GM12864 (cell line): ENCODE results near the gene KDM4C.
"Not testable (repeated sequence)": the region's sequence is repeated elsewhere in the genome, so short reads cannot be mapped to it uniquely, and the experiment has no call there.

ENCODE experiments used
- DNase-seq: peaks from one replicate; pipeline ENCODE4 v3.0.0-alpha.2; 2011; ENCODE audit warnings: low read depth
- H3K4me3 ChIP-seq: 2 replicates; pipeline ENCODE4 v1.5.1; 2011; ENCODE audit warnings: mild to moderate bottlenecking, low read depth, low read length, control low read depth
- TF ChIP-seq, protein P1 (sequence below): IDR thresholded peaks from 2 replicates; pipeline ENCODE4 v1.5.1; 2011; ENCODE audit warnings: low read depth, mild to moderate bottlenecking, moderate library complexity, low read length, control low read depth, inconsistent platforms; ENCODE audit errors: missing control alignments

Gene KDM4C

DNA sequence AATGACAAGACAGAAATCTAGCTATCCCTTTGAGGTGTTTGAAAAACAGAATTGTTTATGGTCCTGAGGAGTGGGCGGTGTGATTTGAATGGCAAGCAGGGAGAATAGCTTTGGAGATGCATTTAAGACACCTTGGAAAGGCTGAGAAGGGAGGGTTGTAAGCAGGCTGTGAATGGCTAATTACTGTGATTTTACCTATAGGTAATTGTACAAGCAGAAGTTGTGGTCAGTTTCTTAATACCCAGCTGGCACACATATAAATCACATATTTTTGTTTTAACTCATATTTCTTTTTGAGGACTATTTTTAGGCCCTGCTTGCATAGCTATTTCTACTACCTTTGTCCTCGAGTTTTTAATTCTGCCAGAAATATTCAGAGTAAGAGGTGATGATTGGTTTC lies 248.6 kb downstream of the KDM4C start:
- DNase-seq, result no peak
- no peak overlapping the region for H3K4me3 ChIP-seq
- TF ChIP-seq, protein P1, sequence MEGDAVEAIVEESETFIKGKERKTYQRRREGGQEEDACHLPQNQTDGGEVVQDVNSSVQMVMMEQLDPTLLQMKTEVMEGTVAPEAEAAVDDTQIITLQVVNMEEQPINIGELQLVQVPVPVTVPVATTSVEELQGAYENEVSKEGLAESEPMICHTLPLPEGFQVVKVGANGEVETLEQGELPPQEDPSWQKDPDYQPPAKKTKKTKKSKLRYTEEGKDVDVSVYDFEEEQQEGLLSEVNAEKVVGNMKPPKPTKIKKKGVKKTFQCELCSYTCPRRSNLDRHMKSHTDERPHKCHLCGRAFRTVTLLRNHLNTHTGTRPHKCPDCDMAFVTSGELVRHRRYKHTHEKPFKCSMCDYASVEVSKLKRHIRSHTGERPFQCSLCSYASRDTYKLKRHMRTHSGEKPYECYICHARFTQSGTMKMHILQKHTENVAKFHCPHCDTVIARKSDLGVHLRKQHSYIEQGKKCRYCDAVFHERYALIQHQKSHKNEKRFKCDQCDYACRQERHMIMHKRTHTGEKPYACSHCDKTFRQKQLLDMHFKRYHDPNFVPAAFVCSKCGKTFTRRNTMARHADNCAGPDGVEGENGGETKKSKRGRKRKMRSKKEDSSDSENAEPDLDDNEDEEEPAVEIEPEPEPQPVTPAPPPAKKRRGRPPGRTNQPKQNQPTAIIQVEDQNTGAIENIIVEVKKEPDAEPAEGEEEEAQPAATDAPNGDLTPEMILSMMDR, result no peak

DNA sequence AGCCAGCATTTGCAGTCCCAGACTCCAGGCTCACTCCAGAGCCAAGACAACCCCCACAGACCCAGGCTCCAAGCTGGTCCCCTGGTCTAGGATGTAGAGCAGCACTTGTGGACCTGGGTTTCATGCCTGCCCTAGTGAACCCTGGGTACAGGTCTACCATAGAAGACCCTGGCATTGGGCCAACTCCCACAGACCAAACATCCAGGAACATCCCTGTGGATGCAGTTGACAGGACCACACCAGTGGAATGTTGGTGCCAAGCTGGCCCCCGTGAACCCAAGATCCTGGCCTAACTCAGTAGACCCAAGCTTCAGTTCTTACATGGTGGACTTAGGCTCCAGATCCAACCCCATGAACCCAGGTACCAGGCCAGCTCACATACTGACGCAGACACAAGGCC lies 250.6 kb downstream of the KDM4C start:
- no peak overlapping the region for H3K4me3 ChIP-seq
- TF ChIP-seq, protein P1, result no peak
- DNase-seq, result no peak

DNA sequence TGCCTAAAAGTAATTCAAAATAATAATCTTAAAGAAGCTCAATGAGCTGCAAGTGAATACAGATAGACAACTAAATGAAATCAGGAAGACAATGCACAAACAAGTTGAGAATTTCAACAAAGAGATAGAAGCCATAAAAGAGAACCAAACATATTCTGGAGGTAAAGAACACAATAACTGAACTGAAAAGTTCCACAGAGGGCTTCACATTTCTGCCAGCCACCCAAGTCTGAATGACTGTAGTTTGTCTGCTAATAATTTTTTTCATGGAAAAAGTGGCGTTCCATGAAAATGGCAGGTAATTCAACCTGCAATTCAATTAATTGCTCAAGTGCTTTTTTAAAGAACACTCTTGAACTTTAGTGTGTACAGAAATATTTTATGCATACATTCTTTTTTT lies 251.3 kb downstream of the KDM4C start:
- TF ChIP-seq, protein P1, result no peak
- no peak for DNase-seq
- no peak overlapping the region for H3K4me3 ChIP-seq

DNA sequence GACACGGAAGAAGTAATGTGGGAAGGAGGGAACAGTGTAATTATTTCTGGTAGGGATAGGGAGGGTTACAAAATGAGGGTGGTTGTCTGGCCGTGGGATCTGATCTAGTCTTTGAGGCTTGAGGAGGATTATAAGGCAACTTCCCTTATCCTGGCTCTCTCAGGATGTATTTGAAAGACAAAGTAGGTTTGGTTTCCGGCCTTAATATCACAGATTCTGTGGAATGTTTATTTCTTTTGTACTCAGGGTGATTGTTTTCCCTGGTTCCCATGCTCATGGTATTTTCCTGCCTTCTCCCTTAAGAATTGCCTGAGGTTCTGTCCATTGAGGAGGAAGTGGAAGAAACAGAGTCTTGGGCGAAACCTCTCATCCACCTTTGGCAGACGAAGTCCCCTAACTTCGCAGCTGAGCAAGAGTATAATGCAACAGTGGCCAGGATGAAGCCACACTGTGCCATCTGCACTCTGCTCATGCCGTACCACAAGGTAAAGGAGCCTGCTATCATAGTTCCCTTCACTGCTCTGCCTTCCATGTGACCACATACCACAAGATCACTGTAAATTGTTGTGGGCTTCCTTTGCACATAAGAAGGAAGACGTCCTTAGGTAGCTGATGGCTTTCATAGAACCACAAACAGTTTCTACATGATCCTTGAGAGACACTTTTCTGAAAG lies 253.8 kb downstream of the KDM4C start:
- TF ChIP-seq, protein P1, result no peak
- no peak for DNase-seq
- no peak overlapping the region for H3K4me3 ChIP-seq

DNA sequence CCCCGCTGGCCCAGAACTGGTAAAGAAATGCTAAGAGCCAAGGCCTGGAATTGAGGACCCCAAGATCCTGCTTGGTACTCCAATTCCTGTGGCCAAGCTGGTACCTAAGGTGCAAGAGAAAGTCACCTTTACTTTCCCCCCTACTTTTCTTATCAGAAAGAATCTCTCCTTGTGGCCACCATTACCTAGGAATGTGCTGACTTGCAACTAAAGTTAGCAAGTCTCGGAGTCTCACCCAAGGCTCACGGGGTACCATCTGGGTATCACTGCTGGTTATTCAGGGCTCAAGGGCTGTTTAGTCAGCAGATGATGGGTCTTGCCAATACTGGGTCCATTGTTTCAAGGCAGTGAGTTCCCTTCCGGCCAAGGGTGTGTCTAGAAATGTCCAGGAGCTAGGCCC lies 270.2 kb downstream of the KDM4C start:
- H3K4me3 ChIP-seq, result no peak overlapping the region
- DNase-seq, result no peak
- TF ChIP-seq, protein P1, result no peak

DNA sequence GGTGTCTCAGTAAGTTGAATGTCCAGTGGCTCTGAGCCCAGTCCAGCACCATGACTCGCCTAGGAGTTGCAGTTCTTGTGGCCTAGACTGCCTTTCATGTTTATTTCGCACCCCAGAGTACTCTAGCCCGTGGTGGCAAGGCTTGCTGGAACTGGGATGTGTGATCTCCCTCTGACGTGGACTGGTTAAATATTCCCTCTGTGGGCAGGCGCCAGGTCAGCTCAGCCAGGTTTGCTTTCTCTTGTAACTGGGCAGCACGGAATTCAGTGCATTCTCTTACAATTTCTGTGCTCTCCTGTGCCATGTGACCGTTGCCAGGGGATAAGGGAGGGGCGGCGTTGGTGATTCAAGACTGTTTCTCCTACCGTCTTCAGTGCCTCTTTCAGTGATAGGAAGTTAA lies 270.8 kb downstream of the KDM4C start:
- no peak for DNase-seq
- no peak overlapping the region for H3K4me3 ChIP-seq
- TF ChIP-seq, protein P1, result no peak

DNA sequence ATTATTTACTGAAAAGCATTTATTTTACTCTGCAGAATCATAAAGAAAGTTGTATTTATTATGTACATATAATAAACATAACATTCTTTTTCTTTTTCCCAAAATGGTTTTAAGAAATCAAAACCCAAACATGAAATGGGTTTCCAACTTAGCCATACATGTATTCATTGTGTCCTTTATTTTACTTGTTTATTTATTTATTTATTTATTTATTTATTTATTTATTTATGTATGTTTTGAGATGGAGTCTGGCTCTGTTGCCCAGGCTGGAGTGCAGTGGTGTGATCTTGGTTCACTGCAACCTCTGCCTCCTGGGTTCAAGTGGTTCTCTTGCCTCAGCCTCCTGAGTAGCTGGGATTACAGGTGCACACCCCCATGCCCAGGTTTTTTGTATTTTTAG lies 273.2 kb downstream of the KDM4C start:
- not testable (repeated sequence) for DNase-seq, H3K4me3 ChIP-seq
